Type B pancreatic cell (in vitro differentiated cells): Measurements from ENCODE around the gene KRTAP10-2. TPM values are rescaled to one million over a fixed set of nuclear protein-coding genes. Genes with fewer than 3 reads are reported as not detected.

Experiments used
- DNase-seq: peaks from one replicate; pipeline ENCODE4 v3.0.0; 2021; ENCODE audit warnings: mixed read lengths; ENCODE audit not compliant: unreplicated experiment; ENCODE audit errors: extremely low spot score
- H3K27ac Mint-ChIP-seq: 2 replicates; pipeline ENCODE4 v1.8.0; 2021; ENCODE audit warnings: mild to moderate bottlenecking, mixed read lengths
- H3K27me3 Mint-ChIP-seq: 2 replicates; pipeline ENCODE4 v1.8.0; 2021; ENCODE audit warnings: mixed read lengths
- H3K36me3 Mint-ChIP-seq: 2 replicates; pipeline ENCODE4 v1.8.0; 2021; ENCODE audit warnings: mixed read lengths
- H3K4me1 Mint-ChIP-seq: one replicate; pipeline ENCODE4 v1.8.0; 2021; ENCODE audit warnings: mixed read lengths; ENCODE audit not compliant: unreplicated experiment
- H3K4me3 Mint-ChIP-seq: 2 replicates; pipeline ENCODE4 v1.8.0; 2021; ENCODE audit warnings: mild to moderate bottlenecking, mixed read lengths
- H3K9me3 Mint-ChIP-seq: 2 replicates; pipeline ENCODE4 v1.8.0; 2021; ENCODE audit warnings: mixed read lengths
- total RNA-seq: library from RNA; stranded (reverse); gene quantifications from 2 replicates; pipeline ENCODE4 v1.2.1, GENCODE V29; 2021; ENCODE audit warnings: low replicate concordance
- TF ChIP-seq, protein P1 (sequence below): fragments of 200-600 bp; sonication (generic); conservative IDR thresholded peaks from 2 replicates; pipeline ENCODE4 v1.5.0; 2021; ENCODE audit warnings: antibody characterized with exemption, mild to moderate bottlenecking

Gene KRTAP10-2
- total RNA-seq, 1 donor from 2014 or later: not detected

DNA sequence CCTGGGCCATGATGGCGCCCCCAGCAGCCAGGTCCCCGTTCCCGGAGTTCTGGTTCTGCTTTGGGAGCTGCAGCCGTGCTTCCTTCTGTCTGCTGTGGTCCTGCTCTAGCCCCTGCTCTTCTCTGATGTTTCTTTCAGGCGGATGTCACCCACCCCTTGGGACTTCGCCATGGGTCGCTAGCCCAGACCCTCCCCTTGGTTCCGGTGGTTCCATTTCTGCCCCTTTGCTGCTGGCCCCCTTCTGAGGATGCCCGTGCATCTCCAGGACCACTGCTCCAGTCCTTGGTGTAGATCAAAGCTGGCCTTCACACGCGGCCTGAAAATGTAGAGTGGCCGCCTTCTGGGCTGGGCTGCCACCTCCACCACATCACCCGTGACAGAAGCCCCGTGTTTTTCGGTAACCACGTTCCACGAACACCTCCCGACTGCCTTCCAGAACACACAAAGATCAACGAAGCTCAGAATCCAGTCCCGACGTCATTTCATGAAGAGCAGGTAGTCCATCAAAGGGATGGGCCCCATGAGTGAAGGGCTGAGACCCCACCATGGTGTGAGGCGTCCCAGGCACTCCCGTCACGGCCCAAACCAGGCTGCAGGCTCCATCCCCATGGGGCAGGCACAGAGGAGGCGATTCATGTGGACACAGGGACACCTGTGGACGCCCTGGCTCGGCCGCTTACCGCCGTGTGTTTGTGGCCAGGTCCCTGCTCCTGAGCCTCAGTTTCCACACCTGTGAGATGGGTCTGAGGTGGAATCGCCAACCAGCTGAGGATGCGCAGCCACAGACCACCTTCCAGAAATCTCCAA, 35.7 kb downstream of the KRTAP10-2 start:
- no peaks in the 10 kb centered on the region for H3K4me1 Mint-ChIP-seq
- H3K27ac Mint-ChIP-seq: no peak overlapping the region
- H3K27me3 Mint-ChIP-seq: no peaks in the 10 kb centered on the region
- H3K9me3 Mint-ChIP-seq: peaks cover 5% of the 10 kb centered on the region
- no peak overlapping the region for H3K4me3 Mint-ChIP-seq
- TF ChIP-seq, protein P1, sequence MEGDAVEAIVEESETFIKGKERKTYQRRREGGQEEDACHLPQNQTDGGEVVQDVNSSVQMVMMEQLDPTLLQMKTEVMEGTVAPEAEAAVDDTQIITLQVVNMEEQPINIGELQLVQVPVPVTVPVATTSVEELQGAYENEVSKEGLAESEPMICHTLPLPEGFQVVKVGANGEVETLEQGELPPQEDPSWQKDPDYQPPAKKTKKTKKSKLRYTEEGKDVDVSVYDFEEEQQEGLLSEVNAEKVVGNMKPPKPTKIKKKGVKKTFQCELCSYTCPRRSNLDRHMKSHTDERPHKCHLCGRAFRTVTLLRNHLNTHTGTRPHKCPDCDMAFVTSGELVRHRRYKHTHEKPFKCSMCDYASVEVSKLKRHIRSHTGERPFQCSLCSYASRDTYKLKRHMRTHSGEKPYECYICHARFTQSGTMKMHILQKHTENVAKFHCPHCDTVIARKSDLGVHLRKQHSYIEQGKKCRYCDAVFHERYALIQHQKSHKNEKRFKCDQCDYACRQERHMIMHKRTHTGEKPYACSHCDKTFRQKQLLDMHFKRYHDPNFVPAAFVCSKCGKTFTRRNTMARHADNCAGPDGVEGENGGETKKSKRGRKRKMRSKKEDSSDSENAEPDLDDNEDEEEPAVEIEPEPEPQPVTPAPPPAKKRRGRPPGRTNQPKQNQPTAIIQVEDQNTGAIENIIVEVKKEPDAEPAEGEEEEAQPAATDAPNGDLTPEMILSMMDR: no peak
- no peak for DNase-seq
- H3K36me3 Mint-ChIP-seq: no peaks in the 10 kb centered on the region

DNA sequence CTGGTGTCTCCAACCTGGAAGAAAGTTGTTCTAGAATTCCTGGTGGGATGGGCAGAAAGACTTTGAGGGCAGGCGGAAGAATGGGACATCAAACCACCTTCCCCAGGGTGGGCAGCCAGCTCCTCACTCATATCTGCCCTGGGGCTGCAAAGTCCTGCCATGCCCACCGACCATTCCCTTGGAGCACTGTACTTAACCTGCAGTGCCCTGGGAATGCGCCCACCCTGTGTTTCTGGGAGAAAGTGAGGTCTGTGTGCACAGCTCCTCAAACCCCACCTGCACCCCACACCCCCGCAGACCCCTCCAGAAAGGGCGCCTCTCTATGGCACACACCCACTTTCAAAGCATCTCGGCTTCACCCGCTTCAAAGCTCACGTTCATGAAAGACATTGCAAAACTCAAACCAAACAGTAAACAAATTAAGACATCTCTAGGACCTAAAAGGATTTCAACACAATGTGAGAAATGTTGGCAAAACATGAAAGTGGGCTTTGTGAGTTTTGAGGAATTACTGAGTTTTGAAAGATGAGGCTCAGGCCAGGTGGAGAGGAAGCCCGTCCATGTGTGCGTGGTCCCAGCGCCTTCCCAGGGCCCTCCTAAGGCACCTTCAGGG, 36.5 kb downstream of the KRTAP10-2 start:
- Mint-ChIP-seq H3K9me3 (peaks cover 5% of the 10 kb centered on the region), H3K27ac (no peak overlapping the region), H3K27me3 (no peaks in the 10 kb centered on the region), H3K4me1 (no peaks in the 10 kb centered on the region), H3K36me3 (no peaks in the 10 kb centered on the region), H3K4me3 (no peak overlapping the region)
- TF ChIP-seq, protein P1: no peak
- DNase-seq: no peak

DNA sequence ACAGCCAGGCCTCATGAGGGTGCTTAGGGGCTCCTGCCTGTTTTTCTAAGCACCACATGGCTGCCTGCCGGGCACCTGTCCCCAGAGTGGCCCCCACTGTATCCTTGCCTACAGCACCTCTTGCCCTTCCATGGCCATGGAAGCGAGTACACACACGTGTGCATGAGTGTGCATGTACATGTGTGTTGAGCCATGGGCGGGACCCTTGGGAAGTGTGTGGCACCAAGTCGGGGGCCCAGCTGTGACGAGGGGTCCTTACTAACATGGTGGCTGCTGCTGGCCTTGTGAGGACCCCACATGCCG, 37.1 kb downstream of the KRTAP10-2 start:
- H3K4me3 Mint-ChIP-seq: no peak overlapping the region
- DNase-seq: no peak
- no peaks in the 10 kb centered on the region for H3K36me3 Mint-ChIP-seq
- peaks cover 5% of the 10 kb centered on the region for H3K9me3 Mint-ChIP-seq
- H3K27me3 Mint-ChIP-seq: no peaks in the 10 kb centered on the region
- H3K27ac Mint-ChIP-seq: no peak overlapping the region
- TF ChIP-seq, protein P1: no peak
- no peaks in the 10 kb centered on the region for H3K4me1 Mint-ChIP-seq

DNA sequence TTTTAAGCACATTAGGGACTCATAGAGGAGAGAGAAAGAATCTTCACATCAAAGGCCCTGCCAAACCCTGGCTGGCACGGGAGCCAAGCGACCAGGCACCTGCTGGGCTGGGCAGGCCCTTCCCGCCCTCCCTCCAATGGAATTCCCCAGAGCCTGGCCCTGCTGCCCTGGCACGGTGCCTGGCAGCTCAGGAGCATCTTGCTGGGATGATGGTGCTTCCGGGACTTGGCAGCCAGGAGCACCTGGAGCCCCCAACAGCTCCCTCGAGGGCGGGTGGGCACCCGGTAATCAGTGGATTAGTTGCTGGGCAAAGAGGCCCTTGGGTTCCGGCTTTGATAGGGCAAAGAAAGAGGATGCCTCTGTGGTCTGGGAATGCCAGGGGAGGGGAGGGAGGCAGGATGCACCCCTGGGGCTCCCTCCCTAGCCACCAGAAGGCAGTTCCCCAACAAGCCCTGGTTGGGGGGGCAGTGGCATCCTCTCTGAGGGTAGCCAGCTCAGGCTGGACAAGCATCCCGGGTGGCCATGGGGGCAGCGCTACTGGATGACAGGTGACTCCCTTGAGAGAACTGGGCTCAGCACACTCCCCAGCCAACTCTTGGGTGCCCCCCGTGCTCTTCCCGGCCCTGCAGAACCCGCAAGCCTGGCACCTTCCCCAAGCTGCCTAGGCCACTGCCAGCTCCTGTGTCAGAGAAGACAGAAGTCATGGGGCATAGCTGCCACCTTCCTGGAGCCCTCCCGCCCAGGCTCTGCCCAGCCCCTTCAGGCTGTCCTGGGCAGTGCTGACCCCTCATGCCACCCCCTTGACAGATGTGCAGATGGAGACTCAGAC, 37.7 kb downstream of the KRTAP10-2 start:
- Mint-ChIP-seq H3K4me3 (no peak overlapping the region), H3K4me1 (no peaks in the 10 kb centered on the region), H3K36me3 (no peaks in the 10 kb centered on the region), H3K27me3 (no peaks in the 10 kb centered on the region), H3K27ac (no peak overlapping the region), H3K9me3 (peaks cover 5% of the 10 kb centered on the region)
- DNase-seq: no peak
- TF ChIP-seq, protein P1: no peak

DNA sequence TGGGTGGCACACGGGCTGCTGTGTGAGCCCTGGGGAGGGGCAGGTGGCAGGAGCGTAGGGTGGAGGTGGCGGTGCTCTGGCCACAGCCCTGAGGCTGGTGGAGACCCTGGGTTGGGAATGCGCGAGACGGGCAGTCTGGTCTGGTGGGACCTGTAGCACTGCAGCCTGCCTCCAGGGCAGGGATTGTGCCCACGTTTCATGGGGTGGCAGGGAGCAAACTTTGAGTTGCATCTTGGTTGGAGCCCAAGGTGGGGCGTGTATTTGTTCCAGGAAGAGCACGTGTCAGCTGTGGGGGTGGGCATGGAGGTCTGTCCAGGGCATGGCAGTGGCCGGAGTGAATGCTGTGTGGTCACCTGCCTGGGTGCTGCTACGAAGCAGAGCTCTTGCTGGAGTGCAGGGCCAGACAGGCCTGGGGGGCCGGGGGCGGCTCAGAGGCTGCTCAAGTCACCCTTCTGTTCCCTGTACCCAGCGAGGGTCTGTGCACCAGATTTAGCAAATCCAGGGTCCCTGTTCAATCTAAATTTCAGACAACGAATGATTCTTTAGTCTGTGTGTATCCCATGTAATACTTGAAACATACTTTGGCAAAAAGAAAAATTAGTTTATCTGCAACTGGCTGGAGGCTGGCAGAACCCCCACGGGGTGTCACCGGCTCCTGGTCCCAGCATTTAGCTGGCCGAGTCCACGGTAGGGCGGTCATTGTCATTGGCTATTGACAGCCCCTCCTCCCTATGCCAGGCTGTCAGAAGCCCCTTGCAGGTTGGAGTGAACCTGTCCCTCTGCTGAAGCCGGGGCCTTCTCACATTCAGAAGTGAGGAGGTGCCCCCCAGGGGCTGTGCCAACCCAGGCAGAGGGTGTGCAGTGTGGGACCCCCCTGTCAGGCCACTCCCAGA, 38.6 kb downstream of the KRTAP10-2 start:
- Mint-ChIP-seq H3K27ac (no peak overlapping the region), H3K9me3 (peaks cover 2% of the 10 kb centered on the region), H3K4me1 (no peaks in the 10 kb centered on the region), H3K27me3 (no peaks in the 10 kb centered on the region), H3K36me3 (no peaks in the 10 kb centered on the region), H3K4me3 (no peak overlapping the region)
- TF ChIP-seq, protein P1: no peak
- no peak for DNase-seq
